Measurements from ENCODE around the gene OTOF. TPM values are rescaled to one million over a fixed set of nuclear protein-coding genes. Genes with fewer than 3 reads are reported as not detected.

The OTOF gene
- polyA plus RNA-seq, 2 of the 4 experiments (the other 2 are of a cell fraction) = 0.05 to 0.22 TPM

DNA sequence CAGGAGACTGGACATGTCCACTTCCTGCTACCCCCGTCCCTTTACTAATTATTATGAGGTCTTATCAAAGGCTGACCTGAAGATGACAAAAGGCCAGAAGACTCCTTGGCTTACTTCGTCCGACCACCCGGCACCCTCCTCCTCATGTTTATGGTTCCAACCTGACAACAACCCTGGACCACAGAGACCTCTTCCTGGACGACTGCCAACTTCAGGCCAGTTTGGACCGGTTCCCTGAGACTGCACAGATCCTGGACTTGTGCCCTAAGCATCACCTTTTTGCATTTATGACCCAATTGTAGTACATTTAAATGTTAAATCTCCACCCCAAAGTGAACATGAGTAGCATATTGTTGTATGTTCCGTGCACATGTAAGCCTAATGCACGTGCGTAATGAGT lies 70.4 kb downstream of the OTOF start:
- POLR2A ChIA-PET = no interaction called here

More for the DNA sequence above, 70.4 kb downstream of the OTOF start:
- Histone ChIP-seq H3K9me3 (no peaks in the 10 kb centered on the region), H3K4me3 (no peak overlapping the region), H3K27ac (no peak overlapping the region), H3K4me1 (peaks cover 11% of the 10 kb centered on the region; the same call in 2 of the 3 replicates), H3K4me2 (no peak overlapping the region)
- no peak for ATAC-seq
- WGBS (ENCODE audit: missing lambda C conversion rate) = 83% methylated on average over 9 of the region's 9 CpGs
- CTCF ChIA-PET = interaction anchor here (0.8 kb wide), 1 partner anchor 95 kb away, joined by 3 read pairs; no protein-coding TSS in a partner anchor
- no peak for DNase-seq (ENCODE audit: low read depth in 1 of 2, low spot score in 1 of 2)
- FAIRE-seq = no peak
- no peak for TF ChIP-seq GATA3 (IDR thresholded peaks at IDR 0.05; ENCODE audit: borderline replicate concordance)
- TF ChIP-seq ZNF302 (CRISPR knock-in tag; IDR thresholded peaks at IDR 0.05) = no peak
- TF ChIP-seq RAD21 (conservative IDR thresholded peaks at IDR 0.05 in 1 of 2, IDR thresholded peaks at IDR 0.05 in 1 of 2) = no peak
- TF ChIP-seq, protein P1, sequence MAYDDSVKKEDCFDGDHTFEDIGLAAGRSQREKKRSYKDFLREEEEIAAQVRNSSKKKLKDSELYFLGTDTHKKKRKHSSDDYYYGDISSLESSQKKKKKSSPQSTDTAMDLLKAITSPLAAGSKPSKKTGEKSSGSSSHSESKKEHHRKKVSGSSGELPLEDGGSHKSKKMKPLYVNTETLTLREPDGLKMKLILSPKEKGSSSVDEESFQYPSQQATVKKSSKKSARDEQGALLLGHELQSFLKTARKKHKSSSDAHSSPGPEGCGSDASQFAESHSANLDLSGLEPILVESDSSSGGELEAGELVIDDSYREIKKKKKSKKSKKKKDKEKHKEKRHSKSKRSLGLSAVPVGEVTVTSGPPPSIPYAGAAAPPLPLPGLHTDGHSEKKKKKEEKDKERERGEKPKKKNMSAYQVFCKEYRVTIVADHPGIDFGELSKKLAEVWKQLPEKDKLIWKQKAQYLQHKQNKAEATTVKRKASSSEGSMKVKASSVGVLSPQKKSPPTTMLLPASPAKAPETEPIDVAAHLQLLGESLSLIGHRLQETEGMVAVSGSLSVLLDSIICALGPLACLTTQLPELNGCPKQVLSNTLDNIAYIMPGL (CRISPR knock-in tag; IDR thresholded peaks at IDR 0.05; ENCODE audit: borderline replicate concordance) = no peak
- no peak for TF ChIP-seq FOSL2 (IDR thresholded peaks at IDR 0.05)
- no peak for TF ChIP-seq FOSL2 (CRISPR knock-in tag; IDR thresholded peaks at IDR 0.05)
- TF ChIP-seq REST (IDR thresholded peaks at IDR 0.05) = no peak
- TF ChIP-seq MYC (IDR thresholded peaks at IDR 0.05; ENCODE audit: borderline replicate concordance, low read length) = no peak
- TF ChIP-seq HES2 (IDR thresholded peaks at IDR 0.05) = no peak
- TF ChIP-seq, protein P2, sequence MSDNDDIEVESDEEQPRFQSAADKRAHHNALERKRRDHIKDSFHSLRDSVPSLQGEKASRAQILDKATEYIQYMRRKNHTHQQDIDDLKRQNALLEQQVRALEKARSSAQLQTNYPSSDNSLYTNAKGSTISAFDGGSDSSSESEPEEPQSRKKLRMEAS (IDR thresholded peaks at IDR 0.05) = no peak
- TF ChIP-seq BHLHE40 (IDR thresholded peaks at IDR 0.05; ENCODE audit: low read depth, low read length) = no peak
- no peak for TF ChIP-seq CBX2 (IDR thresholded peaks at IDR 0.05; ENCODE audit: borderline replicate concordance, low read depth)
- TF ChIP-seq CBX8 (IDR thresholded peaks at IDR 0.05) = no peak
- TF ChIP-seq CHD4 (IDR thresholded peaks at IDR 0.05; ENCODE audit: borderline replicate concordance) = no peak
- no peak for TF ChIP-seq EHF (CRISPR knock-in tag; IDR thresholded peaks at IDR 0.05)
- no peak for TF ChIP-seq NPAS2 (CRISPR knock-in tag; IDR thresholded peaks at IDR 0.05; ENCODE audit: borderline replicate concordance)
- TF ChIP-seq, protein P3, sequence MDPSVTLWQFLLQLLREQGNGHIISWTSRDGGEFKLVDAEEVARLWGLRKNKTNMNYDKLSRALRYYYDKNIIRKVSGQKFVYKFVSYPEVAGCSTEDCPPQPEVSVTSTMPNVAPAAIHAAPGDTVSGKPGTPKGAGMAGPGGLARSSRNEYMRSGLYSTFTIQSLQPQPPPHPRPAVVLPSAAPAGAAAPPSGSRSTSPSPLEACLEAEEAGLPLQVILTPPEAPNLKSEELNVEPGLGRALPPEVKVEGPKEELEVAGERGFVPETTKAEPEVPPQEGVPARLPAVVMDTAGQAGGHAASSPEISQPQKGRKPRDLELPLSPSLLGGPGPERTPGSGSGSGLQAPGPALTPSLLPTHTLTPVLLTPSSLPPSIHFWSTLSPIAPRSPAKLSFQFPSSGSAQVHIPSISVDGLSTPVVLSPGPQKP (IDR thresholded peaks at IDR 0.05; ENCODE audit: low read depth, low read length) = no peak
- no peak for TF ChIP-seq TP53 (CRISPR knock-in tag; IDR thresholded peaks at IDR 0.05)
- TF ChIP-seq, protein P4, sequence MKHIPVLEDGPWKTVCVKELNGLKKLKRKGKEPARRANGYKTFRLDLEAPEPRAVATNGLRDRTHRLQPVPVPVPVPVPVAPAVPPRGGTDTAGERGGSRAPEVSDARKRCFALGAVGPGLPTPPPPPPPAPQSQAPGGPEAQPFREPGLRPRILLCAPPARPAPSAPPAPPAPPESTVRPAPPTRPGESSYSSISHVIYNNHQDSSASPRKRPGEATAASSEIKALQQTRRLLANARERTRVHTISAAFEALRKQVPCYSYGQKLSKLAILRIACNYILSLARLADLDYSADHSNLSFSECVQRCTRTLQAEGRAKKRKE (CRISPR knock-in tag; IDR thresholded peaks at IDR 0.05; ENCODE audit: low read depth) = no peak

Other genes with a start within 250 kb of the OTOF start
- 161 and 174 TPM in 2 replicates for gene HADHA, start 233.5 kb downstream of the OTOF start, polyA plus RNA-seq (2011; rRNA removed)
- gene HADHA, start 233.5 kb downstream of the OTOF start, polyA plus RNA-seq (2017; fragmentation: RNase III; extraction: RNeasy Plus Mini Kit Qiagen cat#74134 plus additional on column Dnase treatment) = 122 to 123 TPM (median 122 TPM) in 3 replicates
- 161 and 173 TPM in 2 replicates for gene HADHB, start 233.2 kb downstream of the OTOF start, polyA plus RNA-seq (2011; rRNA removed)
- gene HADHB, start 233.2 kb downstream of the OTOF start, polyA plus RNA-seq (2017; fragmentation: RNase III; extraction: RNeasy Plus Mini Kit Qiagen cat#74134 plus additional on column Dnase treatment) = 93.1 to 102 TPM (median 95.4 TPM) in 3 replicates
- 30.5 and 38.7 TPM in 2 replicates for gene SELENOI, start 132.0 kb downstream of the OTOF start, polyA plus RNA-seq (2011; rRNA removed)
- 16.4 to 18.2 TPM (median 17.9 TPM) in 3 replicates for gene SELENOI, start 132.0 kb downstream of the OTOF start, polyA plus RNA-seq (2017; fragmentation: RNase III; extraction: RNeasy Plus Mini Kit Qiagen cat#74134 plus additional on column Dnase treatment)
- 0.21 and 0.22 TPM in 2 replicates for gene ADGRF3, start 131.3 kb downstream of the OTOF start, polyA plus RNA-seq (2011; rRNA removed)
- gene ADGRF3, start 131.3 kb downstream of the OTOF start, polyA plus RNA-seq (2017; fragmentation: RNase III; extraction: RNeasy Plus Mini Kit Qiagen cat#74134 plus additional on column Dnase treatment) = 0.12 to 0.80 TPM (median 0.38 TPM) in 3 replicates
- 0.16 and 0.39 TPM in 2 replicates for gene DRC1, start 76.2 kb downstream of the OTOF start, polyA plus RNA-seq (2011; rRNA removed)
- 0.05 to 0.21 TPM (median 0.07 TPM) in 3 replicates for gene DRC1, start 76.2 kb downstream of the OTOF start, polyA plus RNA-seq (2017; fragmentation: RNase III; extraction: RNeasy Plus Mini Kit Qiagen cat#74134 plus additional on column Dnase treatment)
- 1.0 and 2.7 TPM in 2 replicates for gene CIB4, start 163.2 kb upstream of the OTOF start, polyA plus RNA-seq (2011; rRNA removed)
- 0.30 to 0.76 TPM in 2 of 3 replicates, not detected in the other for gene CIB4, start 163.2 kb upstream of the OTOF start, polyA plus RNA-seq (2017; fragmentation: RNase III; extraction: RNeasy Plus Mini Kit Qiagen cat#74134 plus additional on column Dnase treatment)
- gene KCNK3, start 214.6 kb upstream of the OTOF start, polyA plus RNA-seq (2011; rRNA removed) = 2.8 and 3.5 TPM in 2 replicates
- 1.6 to 3.4 TPM (median 2.4 TPM) in 3 replicates for gene KCNK3, start 214.6 kb upstream of the OTOF start, polyA plus RNA-seq (2017; fragmentation: RNase III; extraction: RNeasy Plus Mini Kit Qiagen cat#74134 plus additional on column Dnase treatment)

Data from A549 (cell line).